Neural crest cell (in vitro differentiated cells): ENCODE results near the gene DLK2. TPM values are rescaled to one million over a fixed set of nuclear protein-coding genes. Genes with fewer than 3 reads are reported as not detected.
A peak's percentile ranks its signal among the peaks of the same experiment; 100 is the strongest.

ENCODE experiments used
- DNase-seq: peaks from one replicate; pipeline ENCODE4 v3.0.0; 2021; ENCODE audit warnings: low read depth, mixed read lengths, low spot score
- H3K27ac Mint-ChIP-seq: one replicate; pipeline ENCODE4 v1.8.0; 2021; ENCODE audit warnings: mild to moderate bottlenecking, mixed read lengths; ENCODE audit not compliant: unreplicated experiment
- H3K27me3 Mint-ChIP-seq: 2 replicates; pipeline ENCODE4 v1.8.0; 2021; ENCODE audit warnings: low read depth, mild to moderate bottlenecking, mixed read lengths
- H3K36me3 Mint-ChIP-seq: 2 replicates; pipeline ENCODE4 v1.8.0; 2021; ENCODE audit warnings: low read depth, mild to moderate bottlenecking, mixed read lengths
- H3K4me1 Mint-ChIP-seq: 2 replicates; pipeline ENCODE4 v1.8.0; 2021; ENCODE audit warnings: mixed read lengths
- H3K4me3 Mint-ChIP-seq: one replicate; pipeline ENCODE4 v1.8.0; 2021; ENCODE audit warnings: mild to moderate bottlenecking, mixed read lengths
- H3K9me3 Mint-ChIP-seq: 2 replicates; pipeline ENCODE4 v1.8.0; 2021; ENCODE audit warnings: mixed read lengths
- total RNA-seq: library from RNA; stranded (reverse); gene quantifications from 2 replicates; pipeline ENCODE4 v1.2.1, GENCODE V29; 2021
- TF ChIP-seq, protein P1 (sequence below): fragments of 200-600 bp; sonication (generic); conservative IDR thresholded peaks from 2 replicates; pipeline ENCODE4 v1.5.0; 2021; ENCODE audit warnings: antibody characterized with exemption, mild to moderate bottlenecking

The DLK2 gene
- total RNA-seq, 1 donor from 2014 or later = 1.5 TPM

DNA sequence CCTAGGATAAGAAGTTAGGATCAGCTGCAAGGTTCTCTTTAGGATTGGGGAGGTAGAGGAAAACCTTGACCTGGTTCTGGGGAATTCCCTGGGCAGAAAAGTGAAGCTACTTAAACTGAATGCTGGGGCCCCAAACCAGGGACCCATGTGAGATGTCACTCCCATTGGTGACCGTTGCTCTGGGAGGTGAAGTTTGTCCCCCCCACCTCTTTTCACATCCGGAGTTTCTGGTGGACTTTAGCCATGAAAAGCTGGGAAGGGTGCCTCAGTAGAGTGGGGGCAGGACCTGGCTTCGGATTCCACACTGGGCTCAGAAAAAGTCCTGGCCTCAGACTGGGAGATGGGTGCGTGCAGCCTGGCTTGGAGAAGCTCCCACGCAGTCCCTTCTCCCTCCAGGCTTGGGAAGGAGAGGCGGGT lies 35.2 kb upstream of the DLK2 start:
- peak overlapping the region; percentile 75 for H3K27ac Mint-ChIP-seq
- H3K4me3 Mint-ChIP-seq = no peak overlapping the region
- no peaks in the 10 kb centered on the region for H3K36me3 Mint-ChIP-seq
- DNase-seq = no peak
- TF ChIP-seq, protein P1, sequence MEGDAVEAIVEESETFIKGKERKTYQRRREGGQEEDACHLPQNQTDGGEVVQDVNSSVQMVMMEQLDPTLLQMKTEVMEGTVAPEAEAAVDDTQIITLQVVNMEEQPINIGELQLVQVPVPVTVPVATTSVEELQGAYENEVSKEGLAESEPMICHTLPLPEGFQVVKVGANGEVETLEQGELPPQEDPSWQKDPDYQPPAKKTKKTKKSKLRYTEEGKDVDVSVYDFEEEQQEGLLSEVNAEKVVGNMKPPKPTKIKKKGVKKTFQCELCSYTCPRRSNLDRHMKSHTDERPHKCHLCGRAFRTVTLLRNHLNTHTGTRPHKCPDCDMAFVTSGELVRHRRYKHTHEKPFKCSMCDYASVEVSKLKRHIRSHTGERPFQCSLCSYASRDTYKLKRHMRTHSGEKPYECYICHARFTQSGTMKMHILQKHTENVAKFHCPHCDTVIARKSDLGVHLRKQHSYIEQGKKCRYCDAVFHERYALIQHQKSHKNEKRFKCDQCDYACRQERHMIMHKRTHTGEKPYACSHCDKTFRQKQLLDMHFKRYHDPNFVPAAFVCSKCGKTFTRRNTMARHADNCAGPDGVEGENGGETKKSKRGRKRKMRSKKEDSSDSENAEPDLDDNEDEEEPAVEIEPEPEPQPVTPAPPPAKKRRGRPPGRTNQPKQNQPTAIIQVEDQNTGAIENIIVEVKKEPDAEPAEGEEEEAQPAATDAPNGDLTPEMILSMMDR = no peak
- no peaks in the 10 kb centered on the region for H3K27me3 Mint-ChIP-seq
- H3K4me1 Mint-ChIP-seq = peaks cover 27% of the 10 kb centered on the region
- no peaks in the 10 kb centered on the region for H3K9me3 Mint-ChIP-seq

DNA sequence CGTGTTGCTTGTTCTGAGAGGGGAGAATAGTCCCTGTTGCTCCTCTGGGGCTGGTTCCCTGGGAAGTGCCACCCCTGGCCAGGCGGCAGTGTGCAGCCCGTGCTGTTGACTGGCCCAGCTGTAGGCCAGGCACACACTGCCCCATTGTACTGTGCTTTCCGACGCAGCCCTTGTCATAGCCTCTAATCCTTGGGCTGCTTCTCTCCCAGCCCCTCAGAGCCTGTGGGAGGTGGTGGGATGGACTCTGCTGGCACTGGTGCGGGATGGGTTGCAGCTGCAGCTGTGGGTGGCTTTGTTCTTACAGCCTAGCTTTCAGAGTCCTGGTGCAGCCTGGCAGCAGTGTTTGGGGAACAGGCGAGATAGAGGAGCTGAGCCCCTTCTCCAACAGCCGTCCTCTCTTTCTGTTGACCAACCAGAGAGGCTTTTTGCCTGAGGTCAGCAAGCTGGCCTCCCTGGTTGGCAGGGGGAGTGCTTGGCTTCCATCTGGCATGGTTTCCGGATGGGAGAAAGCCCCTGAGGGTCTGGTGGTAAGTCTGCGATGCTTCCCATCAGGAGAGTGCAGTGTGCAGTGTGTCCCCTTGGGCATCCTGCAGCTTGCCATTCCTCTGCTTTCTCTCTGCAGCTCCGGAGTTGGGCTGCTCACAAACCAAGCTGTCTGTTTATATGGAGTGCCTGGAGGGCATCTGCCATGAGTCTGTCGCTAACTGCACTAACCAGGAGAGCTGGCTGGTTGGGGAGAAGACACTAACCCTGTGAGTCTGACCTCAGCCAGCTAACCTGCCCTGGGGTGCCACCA lies 34.1 kb upstream of the DLK2 start:
- DNase-seq = no peak
- Mint-ChIP-seq H3K4me1 (peaks cover 22% of the 10 kb centered on the region), H3K36me3 (no peaks in the 10 kb centered on the region), H3K9me3 (no peaks in the 10 kb centered on the region), H3K4me3 (no peak overlapping the region), H3K27ac (peak overlapping the region; percentile 57), H3K27me3 (no peaks in the 10 kb centered on the region)
- TF ChIP-seq, protein P1 = no peak

GRCh38 chr6:43488667-43489276 lies 33.4 kb upstream of the DLK2 start:
- TF ChIP-seq, protein P1 = no peak
- H3K27ac Mint-ChIP-seq = peak overlapping the region; percentile 48
- no peaks in the 10 kb centered on the region for H3K9me3 Mint-ChIP-seq
- H3K4me1 Mint-ChIP-seq = peaks cover 18% of the 10 kb centered on the region
- no peaks in the 10 kb centered on the region for H3K36me3 Mint-ChIP-seq
- no peaks in the 10 kb centered on the region for H3K27me3 Mint-ChIP-seq
- DNase-seq = no peak
- H3K4me3 Mint-ChIP-seq = no peak overlapping the region

- Mint-ChIP-seq H3K36me3 (no peaks in the 10 kb centered on the region), H3K27me3 (no peaks in the 10 kb centered on the region), H3K9me3 (no peaks in the 10 kb centered on the region), H3K4me3 (no peak overlapping the region), H3K4me1 (peaks cover 49% of the 10 kb centered on the region), H3K27ac (no peak overlapping the region)
- TF ChIP-seq, protein P1 = no peak
- no peak for DNase-seq
These were observed 26.4 kb upstream of the DLK2 start for GRCh38 chr6:43481591-43482236.

GRCh38 chr6:43481075-43481474 lies 25.7 kb upstream of the DLK2 start:
- TF ChIP-seq, protein P1 = no peak
- no peak for DNase-seq
- Mint-ChIP-seq H3K4me3 (peak overlapping the region; percentile 58), H3K27me3 (no peaks in the 10 kb centered on the region), H3K4me1 (peaks cover 51% of the 10 kb centered on the region), H3K27ac (no peak overlapping the region), H3K9me3 (no peaks in the 10 kb centered on the region), H3K36me3 (no peaks in the 10 kb centered on the region)
